GM23338 (cell line): ENCODE measurements around the gene SMC2. TPM values are rescaled to one million over a fixed set of nuclear protein-coding genes. Genes with fewer than 3 reads are reported as not detected.

Source experiments
- ATAC-seq: fragments of 200-7000 bp; cut with Tn5 transposase; 3 replicates; pipeline ENCODE4 v1.9.1; 2020
- DNase-seq: peaks from one replicate; pipeline ENCODE4 v3.0.0-alpha.2; 2015; ENCODE audit warnings: low spot score
- H2AFZ ChIP-seq: fragments of 200-600 bp; sonication (generic); 2 replicates; pipeline ENCODE4 v1.8.0; 2016; ENCODE audit warnings: antibody characterized with exemption, mild to moderate bottlenecking, moderate library complexity
- H3F3A ChIP-seq: fragments of 200-600 bp; sonication (generic); replicated peaks from 2 replicates; pipeline ENCODE4 v1.8.0; 2017; ENCODE audit warnings: antibody characterized with exemption, mixed run types, low read depth
- H3K27ac ChIP-seq: fragments of 200-600 bp; sonication (generic); 2 replicates; pipeline ENCODE4 v1.6.1; 2016; ENCODE audit warnings: low read depth
- H3K27me3 ChIP-seq: fragments of 200-600 bp; sonication (generic); 2 replicates; pipeline ENCODE4 v1.8.0; 2016; ENCODE audit warnings: mild to moderate bottlenecking, mixed run types, moderate library complexity; ENCODE audit not compliant: insufficient read depth
- H3K36me3 ChIP-seq: fragments of 200-600 bp; sonication (generic); 2 replicates; pipeline ENCODE4 v1.8.0; 2016; ENCODE audit warnings: mild to moderate bottlenecking; ENCODE audit not compliant: insufficient read depth
- H3K4me1 ChIP-seq: fragments of 200-600 bp; sonication (generic); 2 replicates; pipeline ENCODE4 v1.8.0; 2016; ENCODE audit warnings: mild to moderate bottlenecking, moderate library complexity; ENCODE audit not compliant: insufficient read depth
- H3K4me2 ChIP-seq: fragments of 200-600 bp; sonication (generic); 2 replicates; pipeline ENCODE4 v1.7.1; 2017; ENCODE audit warnings: mixed run types
- H3K4me3 ChIP-seq: fragments of 200-600 bp; sonication (generic); 2 replicates; pipeline ENCODE4 v1.6.1; 2016; ENCODE audit warnings: mixed run types
- H3K79me2 ChIP-seq: fragments of 200-600 bp; sonication (generic); replicated peaks from 2 replicates; pipeline ENCODE4 v1.8.0; 2017; ENCODE audit warnings: mild to moderate bottlenecking; ENCODE audit not compliant: insufficient read depth
- H3K9me2 ChIP-seq: fragments of 200-600 bp; sonication (generic); 2 replicates; pipeline ENCODE4 v1.8.0; 2017; ENCODE audit not compliant: insufficient read depth
- H4K20me1 ChIP-seq: fragments of 200-600 bp; sonication (generic); replicated peaks from 2 replicates; pipeline ENCODE4 v1.8.0; 2017; ENCODE audit warnings: mild to moderate bottlenecking; ENCODE audit not compliant: insufficient read depth
- H3K27ac Mint-ChIP-seq: 2 replicates; pipeline ENCODE4 v1.8.0; 2020; ENCODE audit warnings: inconsistent platforms, mild to moderate bottlenecking, moderate library complexity, mixed read lengths
- H3K27me3 Mint-ChIP-seq: 3 replicates; pipeline ENCODE4 v1.8.0; 2022; ENCODE audit warnings: low read depth, mild to moderate bottlenecking, moderate library complexity, mixed read lengths, inconsistent platforms; ENCODE audit not compliant: insufficient read depth, poor library complexity
- H3K36me3 Mint-ChIP-seq: 3 replicates; pipeline ENCODE4 v1.8.0; 2021; ENCODE audit warnings: low read depth, mild to moderate bottlenecking, inconsistent platforms, moderate library complexity, mixed read lengths
- H3K4me1 Mint-ChIP-seq: 3 replicates; pipeline ENCODE4 v1.8.0; 2020; ENCODE audit warnings: mild to moderate bottlenecking, inconsistent platforms, mixed read lengths
- H3K4me3 Mint-ChIP-seq: 3 replicates; pipeline ENCODE4 v1.8.0; 2021; ENCODE audit warnings: moderate library complexity, mild to moderate bottlenecking, inconsistent platforms, mixed read lengths
- H3K9me3 Mint-ChIP-seq: 3 replicates; pipeline ENCODE4 v1.8.0; 2020; ENCODE audit warnings: moderate library complexity, mild to moderate bottlenecking, inconsistent platforms, mixed read lengths
- CREB1 ChIP-seq: fragments of 250-450 bp; sonication (Bioruptor Pico); IDR thresholded peaks from 2 replicates; pipeline ENCODE4 v1.5.0; 2020; ENCODE audit warnings: low read depth, mild to moderate bottlenecking, moderate library complexity
- EZH2 ChIP-seq: fragments of 200-600 bp; sonication (generic); IDR thresholded peaks from one replicate; pipeline ENCODE4 v1.8.0; 2017; ENCODE audit warnings: antibody characterized with exemption, mild to moderate bottlenecking, low read depth; ENCODE audit not compliant: unreplicated experiment
- EZH2phosphoT487 ChIP-seq: fragments of 200-600 bp; sonication (generic); IDR thresholded peaks from one replicate; pipeline ENCODE4 v1.8.1; 2018; ENCODE audit warnings: antibody characterized with exemption; ENCODE audit not compliant: unreplicated experiment
- JUNB ChIP-seq: IDR thresholded peaks from one replicate; pipeline ENCODE4 v1.6.1; 2016; ENCODE audit warnings: antibody characterized with exemption; ENCODE audit not compliant: unreplicated experiment
- POLR2AphosphoS5 ChIP-seq: IDR thresholded peaks from 2 replicates; pipeline ENCODE4 v1.6.1; 2016; ENCODE audit warnings: antibody characterized with exemption, low read depth
- STAT1 ChIP-seq: IDR thresholded peaks from one replicate; pipeline ENCODE4 v1.6.1; 2016; ENCODE audit warnings: antibody characterized with exemption; ENCODE audit not compliant: unreplicated experiment
- ZNF114 ChIP-seq: fragments of 250-450 bp; sonication (Bioruptor Pico); IDR thresholded peaks from 2 replicates; pipeline ENCODE4 v1.5.0; 2020; ENCODE audit warnings: mild to moderate bottlenecking, moderate library complexity
- ZNF331 ChIP-seq: fragments of 250-450 bp; sonication (Bioruptor Pico); IDR thresholded peaks from 2 replicates; pipeline ENCODE4 v1.5.0; 2020; ENCODE audit warnings: low read depth, mild to moderate bottlenecking, moderate library complexity
- ZNF462 ChIP-seq: fragments of 250-450 bp; sonication (Bioruptor Pico); IDR thresholded peaks from 2 replicates; pipeline ENCODE4 v1.5.0; 2020; ENCODE audit warnings: mild to moderate bottlenecking, moderate library complexity
- long read RNA-seq: library from polyadenylated mRNA; unstranded; transcript quantifications from one replicate; pipeline ENCODE4 v2.0.0, GENCODE V29; 2020; ENCODE audit not compliant: unreplicated experiment
- polyA plus RNA-seq: library from polyadenylated mRNA; unstranded; fragments of >200 nt; fragmentation: Nextera tagmentation; extraction: Ambion mirVana; gene quantifications from 2 replicates; pipeline ENCODE4 v1.2.1, GENCODE V29; 2016
- total RNA-seq: library from RNA; depleted of rRNA; stranded (reverse); fragments of >200 nt; shearing (Covaris generic); gene quantifications from 2 replicates; pipeline ENCODE4 v1.2.3, GENCODE V29; 2014; rRNA removed
- TF ChIP-seq, protein P1 (sequence below): IDR thresholded peaks from 2 replicates; pipeline ENCODE4 v1.6.1; 2016; ENCODE audit warnings: antibody characterized with exemption

The SMC2 gene
- total RNA-seq (31.1 and 32.7 TPM in 2 replicates), polyA plus RNA-seq (103 and 123 TPM in 2 replicates)
- long read RNA-seq, partial matches to known transcripts: 9 of 20 reads
- long read RNA-seq, other reads (novel, unspliced or antisense): 11 of 20 reads

DNA sequence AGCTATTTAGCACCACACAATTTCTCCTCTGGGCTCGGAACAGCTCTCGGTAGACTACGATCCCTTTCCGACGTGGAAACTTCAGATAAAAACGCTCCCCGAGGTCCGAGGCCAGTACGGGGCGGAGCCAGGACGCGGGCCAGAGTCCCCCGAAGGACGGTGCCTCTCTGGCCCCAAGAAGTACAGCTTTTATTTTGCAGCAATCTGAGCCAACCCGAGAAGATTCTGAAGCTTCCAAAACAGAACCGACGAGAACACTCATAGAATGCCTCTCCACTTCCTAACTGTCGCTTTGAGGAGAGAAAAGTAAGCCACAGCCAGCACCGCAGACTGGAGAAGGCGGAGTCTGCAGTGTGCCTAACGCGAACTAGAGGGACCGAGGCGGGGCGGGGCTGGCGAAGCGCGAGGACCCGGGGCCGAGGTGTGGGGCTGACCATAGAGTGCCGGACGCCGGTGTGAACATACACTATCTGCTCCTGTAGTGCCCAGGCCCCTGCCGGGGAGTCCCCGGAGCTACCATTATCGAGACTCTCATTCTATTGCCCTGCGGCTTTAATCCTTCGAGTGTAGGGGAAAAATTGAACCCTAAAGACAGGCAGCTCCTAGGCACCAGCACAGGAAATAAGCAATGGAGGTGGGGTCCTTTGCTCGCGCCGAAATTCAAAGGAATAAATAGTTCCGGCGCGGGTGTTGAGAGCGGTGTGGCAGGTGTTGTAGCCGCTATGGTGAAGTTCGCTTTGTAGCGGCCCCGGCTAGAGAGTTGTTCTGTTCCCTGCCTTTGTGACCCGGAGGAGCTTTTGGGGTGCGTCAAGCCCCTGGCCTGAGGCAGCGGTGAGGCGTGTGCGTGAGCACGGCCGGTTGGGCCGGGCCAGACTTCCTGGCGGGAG lies at the start of gene SMC2:
Gene SMC2, plus strand, starts transcription at position 663 of the 887 bp plus-strand sequence. CDS start 1,076 bp downstream, outside the sequence.
- peaks cover 44% of the 10 kb centered on the region for H3K79me2 ChIP-seq
- ATAC-seq (peak; percentile 95), DNase-seq (peak; percentile 93)
- no peaks in the 10 kb centered on the region for H3K36me3 ChIP-seq
- no peaks in the 10 kb centered on the region for H3K9me2 ChIP-seq
- no peaks in the 10 kb centered on the region for H3K4me1 ChIP-seq
- Mint-ChIP-seq H3K4me1 (peaks cover 6% of the 10 kb centered on the region; the same call in 2 of the 3 replicates), H3K27ac (peak within 1 kb of the TSS; percentile 100), H3K36me3 (no peaks in the 10 kb centered on the region), H3K9me3 (peaks cover 9% of the 10 kb centered on the region), H3K27me3 (peaks cover 6% of the 10 kb centered on the region), H3K4me3 (peak within 1 kb of the TSS; percentile 93)
- no peaks in the 10 kb centered on the region for H3K27me3 ChIP-seq
- peak within 1 kb of the TSS; percentile 83 for H2AFZ ChIP-seq
- peak within 1 kb of the TSS; percentile 91 for H3K4me2 ChIP-seq
- no peaks in the 10 kb centered on the region for H3F3A ChIP-seq
- TF ChIP-seq ZNF114 (CRISPR knock-in tag) (no peak), POLR2AphosphoS5 (peak; percentile 92), STAT1 (no peak), EZH2 (no peak), ZNF331 (CRISPR knock-in tag) (no peak)
- TF ChIP-seq, protein P1, sequence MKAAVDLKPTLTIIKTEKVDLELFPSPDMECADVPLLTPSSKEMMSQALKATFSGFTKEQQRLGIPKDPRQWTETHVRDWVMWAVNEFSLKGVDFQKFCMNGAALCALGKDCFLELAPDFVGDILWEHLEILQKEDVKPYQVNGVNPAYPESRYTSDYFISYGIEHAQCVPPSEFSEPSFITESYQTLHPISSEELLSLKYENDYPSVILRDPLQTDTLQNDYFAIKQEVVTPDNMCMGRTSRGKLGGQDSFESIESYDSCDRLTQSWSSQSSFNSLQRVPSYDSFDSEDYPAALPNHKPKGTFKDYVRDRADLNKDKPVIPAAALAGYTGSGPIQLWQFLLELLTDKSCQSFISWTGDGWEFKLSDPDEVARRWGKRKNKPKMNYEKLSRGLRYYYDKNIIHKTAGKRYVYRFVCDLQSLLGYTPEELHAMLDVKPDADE: no peak; the same call in 1 of the 2 replicates
- peak within 1 kb of the TSS; percentile 73 for H3K4me3 ChIP-seq
- no peaks in the 10 kb centered on the region for H4K20me1 ChIP-seq
- peak within 1 kb of the TSS; percentile 92 for H3K27ac ChIP-seq

DNA sequence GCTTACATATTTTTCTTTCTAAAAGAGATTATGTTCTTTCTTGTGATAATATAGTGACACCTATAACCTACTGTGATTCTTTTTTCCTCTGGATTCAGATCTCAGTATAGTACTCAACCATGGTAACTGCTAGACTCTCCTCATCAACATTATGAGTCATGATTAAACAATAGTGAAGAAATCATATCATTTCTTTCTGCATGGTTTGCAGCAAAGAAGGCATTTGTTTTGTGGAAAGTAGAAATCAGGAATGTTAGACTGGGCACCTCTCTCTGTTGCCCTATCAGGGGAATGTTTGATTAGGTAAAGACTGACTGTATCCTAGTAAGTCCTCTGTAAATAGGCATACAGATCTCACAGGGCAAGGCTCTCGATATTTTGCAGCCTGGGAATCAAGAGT lies 25.6 kb upstream of the SMC2 start:
- ATAC-seq: no peak
- no peak overlapping the region for H3K4me2 ChIP-seq
- H3K36me3 ChIP-seq: 0 out of 2 replicates have a peak, but pooled peaks cover 2% of the 10 kb centered on the region
- DNase-seq: no peak
- Mint-ChIP-seq H3K36me3 (peaks cover 8% of the 10 kb centered on the region; the same call in 2 of the 3 replicates), H3K4me3 (no peak overlapping the region), H3K27me3 (peaks cover 3% of the 10 kb centered on the region), H3K9me3 (peaks cover 67% of the 10 kb centered on the region), H3K4me1 (no peaks in the 10 kb centered on the region), H3K27ac (no peak overlapping the region)
- H2AFZ ChIP-seq: no peak overlapping the region
- no peaks in the 10 kb centered on the region for H3K79me2 ChIP-seq
- no peak overlapping the region for H3K27ac ChIP-seq
- H3F3A ChIP-seq: no peaks in the 10 kb centered on the region
- no peaks in the 10 kb centered on the region for H4K20me1 ChIP-seq
- H3K9me2 ChIP-seq: no peaks in the 10 kb centered on the region
- H3K27me3 ChIP-seq: no peaks in the 10 kb centered on the region
- H3K4me3 ChIP-seq: no peak overlapping the region
- no peaks in the 10 kb centered on the region for H3K4me1 ChIP-seq
- TF ChIP-seq ZNF114 (CRISPR knock-in tag) (no peak), EZH2phosphoT487 (no peak), CREB1 (CRISPR knock-in tag) (no peak), JUNB (no peak), STAT1 (no peak), ZNF462 (no peak), EZH2 (no peak)
- TF ChIP-seq, protein P1: no peak
